Upper lobe of left lung (tissue), 6 donors: Measurements from ENCODE around the gene WNT9B. TPM values are rescaled to one million over a fixed set of nuclear protein-coding genes. Genes with fewer than 3 reads are reported as not detected.
A peak's percentile ranks its signal among the peaks of the same experiment; 100 is the strongest.

Source experiments
- ATAC-seq, 2 donors: fragments of 200-7000 bp; cut with Tn5 transposase; one replicate each; pipeline ENCODE4 v1.9.1; 2022; ENCODE audit warnings: mild to moderate bottlenecking in 2 of 2, moderate library complexity in 2 of 2; ENCODE audit not compliant: low FRiP score in 2 of 2
- DNase-seq, 2 donors: peaks; one replicate each; pipeline ENCODE4 v3.0.0-alpha.2; 2019 to 2020
- H3K27ac ChIP-seq, 4 donors: fragments of 200-600 bp; sonication (generic); one replicate each; pipeline ENCODE4 v1.5.1; 2016 to 2019
- H3K27me3 ChIP-seq, 4 donors: fragments of 200-600 bp; sonication (generic); one replicate each; pipeline ENCODE4 v1.5.1; 2017 to 2019
- H3K36me3 ChIP-seq, 4 donors: fragments of 200-600 bp; sonication (generic); one replicate each; pipeline ENCODE4 v1.5.1; 2016 to 2019
- H3K4me1 ChIP-seq, 4 donors: fragments of 200-600 bp; sonication (generic); one replicate each; pipeline ENCODE4 v1.5.1; 2018 to 2019
- H3K4me3 ChIP-seq, 4 donors: fragments of 200-600 bp; sonication (generic); one replicate each; pipeline ENCODE4 v1.5.1; 2017 to 2019; ENCODE audit warnings: mild to moderate bottlenecking in 2 of 4, moderate library complexity in 1 of 4
- H3K9me3 ChIP-seq, 4 donors: fragments of 200-600 bp; sonication (generic); one replicate each; pipeline ENCODE4 v1.5.1; 2018 to 2019
- EP300 ChIP-seq, 4 donors: sonication (generic); formaldehyde crosslinking; IDR thresholded peaks; one replicate each; pipeline ENCODE4 v1.5.1; 2017; ENCODE audit warnings: antibody characterized with exemption in 4 of 4, control low read depth in 2 of 4
- POLR2A ChIP-seq, 4 donors: fragments of 450-650 bp; IDR thresholded peaks; one replicate each; pipeline ENCODE4 v1.5.1; 2016 to 2017; ENCODE audit warnings: antibody characterized with exemption in 4 of 4, mild to moderate bottlenecking in 2 of 4
- POLR2AphosphoS5 ChIP-seq, 2 donors: sonication (generic); formaldehyde crosslinking; IDR thresholded peaks; one replicate each; pipeline ENCODE4 v1.5.1; 2017; ENCODE audit warnings: antibody characterized with exemption in 2 of 2
- WGBS, 2 donors: methylation state at CpG; one replicate each; pipeline ENCODE4 v1.1.5; 2017 to 2018; 5-methylcytosine and 5-hydroxymethylcytosine counted together
- total RNA-seq, 6 donors: library from RNA; depleted of rRNA in 4 of 6; stranded (reverse); fragments of >200 nt in 4 of 6; gene quantifications; one replicate each; pipeline versions ENCODE4 v1.1.0 to v1.2.1, GENCODE V29; 2016 to 2021
- TF ChIP-seq, protein P1 (sequence below), 6 experiments: fragments of 450-650 bp in 4 of 6; fragments of 200-600 bp in 2 of 6; sonication (generic) in 2 of 6; IDR thresholded peaks; one replicate each; pipeline ENCODE4 v1.5.1; 2016 to 2019; ENCODE audit warnings: antibody characterized with exemption in 6 of 6
- donor health status: DM: no; HTN: no; CAD: no; lungs with moderate emphysema.
- donor health status: DM: no; HTN: yes; CAD: no; lungs with severe emphysema.

WNT9B gene
- total RNA-seq, 6 donors from 2014 or later = 0.26 to 8.3 (median 1.8) TPM; not detected in 3

DNA sequence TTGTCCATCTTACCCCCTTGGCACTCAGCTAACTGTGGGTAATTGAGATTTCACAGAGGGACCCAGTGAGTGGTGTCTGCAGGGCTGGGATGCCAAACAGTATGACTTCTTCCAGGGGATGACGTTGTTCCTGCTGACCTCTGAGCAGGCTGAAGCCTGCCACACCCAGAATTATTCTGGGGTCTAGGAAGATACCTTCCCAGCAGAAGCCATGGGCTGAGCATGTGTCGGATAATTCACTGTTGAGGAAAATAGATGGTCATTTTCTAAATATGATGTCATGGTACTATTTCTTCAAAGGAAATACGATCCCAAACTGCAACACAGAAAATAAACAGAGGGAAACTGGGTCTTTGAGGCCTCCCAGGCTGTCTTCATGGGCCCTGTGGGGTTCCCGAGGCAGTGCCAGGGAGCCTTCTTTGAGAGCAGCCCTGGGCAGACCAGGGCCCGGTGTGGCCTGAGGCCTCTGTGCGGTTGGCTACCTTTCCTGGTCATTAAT lies 17.4 kb downstream of the WNT9B start:
- Histone ChIP-seq H3K4me1 (no peaks in the 10 kb centered on the region), H3K9me3 (no peaks in the 10 kb centered on the region), H3K27me3 (no peaks in the 10 kb centered on the region), H3K4me3 (no peak overlapping the region), H3K36me3 (no peaks in the 10 kb centered on the region), H3K27ac (no peak overlapping the region)
- WGBS, 2 donors = 72 to 73% methylated on average over 3 to 6 of the region's 6 CpGs
- TF ChIP-seq, protein P1, sequence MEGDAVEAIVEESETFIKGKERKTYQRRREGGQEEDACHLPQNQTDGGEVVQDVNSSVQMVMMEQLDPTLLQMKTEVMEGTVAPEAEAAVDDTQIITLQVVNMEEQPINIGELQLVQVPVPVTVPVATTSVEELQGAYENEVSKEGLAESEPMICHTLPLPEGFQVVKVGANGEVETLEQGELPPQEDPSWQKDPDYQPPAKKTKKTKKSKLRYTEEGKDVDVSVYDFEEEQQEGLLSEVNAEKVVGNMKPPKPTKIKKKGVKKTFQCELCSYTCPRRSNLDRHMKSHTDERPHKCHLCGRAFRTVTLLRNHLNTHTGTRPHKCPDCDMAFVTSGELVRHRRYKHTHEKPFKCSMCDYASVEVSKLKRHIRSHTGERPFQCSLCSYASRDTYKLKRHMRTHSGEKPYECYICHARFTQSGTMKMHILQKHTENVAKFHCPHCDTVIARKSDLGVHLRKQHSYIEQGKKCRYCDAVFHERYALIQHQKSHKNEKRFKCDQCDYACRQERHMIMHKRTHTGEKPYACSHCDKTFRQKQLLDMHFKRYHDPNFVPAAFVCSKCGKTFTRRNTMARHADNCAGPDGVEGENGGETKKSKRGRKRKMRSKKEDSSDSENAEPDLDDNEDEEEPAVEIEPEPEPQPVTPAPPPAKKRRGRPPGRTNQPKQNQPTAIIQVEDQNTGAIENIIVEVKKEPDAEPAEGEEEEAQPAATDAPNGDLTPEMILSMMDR (IDR thresholded peaks at IDR 0.05) = no peak
- TF ChIP-seq EP300 (IDR thresholded peaks at IDR 0.05) (no peak), POLR2A (IDR thresholded peaks at IDR 0.05) (no peak), POLR2AphosphoS5 (IDR thresholded peaks at IDR 0.05) (no peak)
- DNase-seq (no peak), ATAC-seq (no peak)

DNA sequence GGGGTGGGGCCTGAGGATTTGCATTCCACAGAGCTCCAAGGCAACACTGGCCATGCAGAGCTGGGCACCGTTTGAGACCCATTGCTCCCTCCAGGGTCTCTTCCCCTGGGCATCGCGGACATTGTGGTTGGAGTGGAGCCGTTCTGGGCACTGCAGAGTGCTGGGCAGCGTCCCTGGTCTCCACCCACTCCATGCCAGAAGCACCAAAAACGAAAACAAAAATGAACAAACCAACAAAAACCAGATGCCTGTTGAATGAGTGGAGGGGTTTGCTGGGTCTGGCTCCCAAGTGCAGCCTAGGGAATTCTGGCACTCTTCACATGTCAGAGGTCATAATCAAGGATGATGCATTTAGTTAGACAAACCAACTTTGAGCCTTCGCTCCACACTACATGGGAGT lies 17.9 kb downstream of the WNT9B start:
- Histone ChIP-seq H3K9me3 (no peaks in the 10 kb centered on the region), H3K4me3 (no peak overlapping the region), H3K36me3 (no peaks in the 10 kb centered on the region), H3K4me1 (no peaks in the 10 kb centered on the region), H3K27me3 (no peaks in the 10 kb centered on the region), H3K27ac (no peak overlapping the region)
- DNase-seq = no peak
- ATAC-seq = no peak
- TF ChIP-seq POLR2A (IDR thresholded peaks at IDR 0.05) (no peak), EP300 (IDR thresholded peaks at IDR 0.05) (no peak), POLR2AphosphoS5 (IDR thresholded peaks at IDR 0.05) (no peak)
- TF ChIP-seq, protein P1 (IDR thresholded peaks at IDR 0.05) = no peak
- WGBS, 2 donors = 67 to 82% methylated on average over 7 of the region's 7 CpGs

DNA sequence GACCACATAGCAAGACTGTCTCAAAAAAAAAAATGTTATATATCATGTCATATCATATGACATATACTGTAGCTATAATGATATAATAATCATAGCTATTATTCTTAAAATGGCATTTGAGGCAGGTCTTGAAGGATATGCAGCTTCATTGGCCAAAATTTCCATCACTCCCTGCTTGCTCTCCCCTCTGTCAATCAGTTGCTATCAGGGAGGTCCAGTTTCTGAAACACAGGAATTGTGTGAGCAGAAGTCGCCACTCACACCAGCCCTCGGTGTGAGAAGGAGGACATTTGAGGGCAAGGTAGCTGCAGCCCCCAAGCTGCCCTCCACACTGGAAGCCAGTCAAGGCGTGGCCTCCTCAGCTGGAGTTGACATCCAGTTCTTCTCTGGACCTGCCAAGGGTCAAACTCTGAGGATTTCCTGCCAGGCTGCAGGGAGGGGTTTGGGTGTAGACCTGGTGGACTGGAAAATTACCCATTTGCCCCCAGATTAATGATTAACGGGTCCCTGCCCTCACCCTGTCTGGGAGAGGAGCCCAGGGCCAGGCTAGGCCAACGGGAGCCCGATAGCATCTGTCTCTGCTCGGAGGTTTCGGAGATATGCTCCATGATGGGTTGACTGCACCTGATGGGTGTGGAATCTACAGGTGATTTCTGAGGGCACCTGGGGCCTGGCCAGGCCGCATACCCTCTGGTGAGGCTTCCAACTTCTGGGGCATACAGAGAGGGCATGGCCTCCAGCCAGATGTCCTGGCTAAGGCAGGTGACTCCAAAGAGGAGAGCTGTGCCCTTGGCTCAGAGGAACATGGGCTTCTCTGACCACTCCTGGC lies 18.8 kb downstream of the WNT9B start:
- ATAC-seq (no peak), DNase-seq (no peak)
- 35 to 72% methylated on average over 2 to 9 of the region's 9 CpGs for WGBS, 2 donors
- TF ChIP-seq, protein P1 (IDR thresholded peaks at IDR 0.05) = no peak
- TF ChIP-seq POLR2AphosphoS5 (IDR thresholded peaks at IDR 0.05) (no peak), POLR2A (IDR thresholded peaks at IDR 0.05) (no peak), EP300 (IDR thresholded peaks at IDR 0.05) (no peak)
- Histone ChIP-seq H3K4me1 (no peaks in the 10 kb centered on the region), H3K36me3 (no peaks in the 10 kb centered on the region), H3K27ac (no peak overlapping the region), H3K4me3 (no peak overlapping the region), H3K27me3 (no peaks in the 10 kb centered on the region), H3K9me3 (no peaks in the 10 kb centered on the region)

DNA sequence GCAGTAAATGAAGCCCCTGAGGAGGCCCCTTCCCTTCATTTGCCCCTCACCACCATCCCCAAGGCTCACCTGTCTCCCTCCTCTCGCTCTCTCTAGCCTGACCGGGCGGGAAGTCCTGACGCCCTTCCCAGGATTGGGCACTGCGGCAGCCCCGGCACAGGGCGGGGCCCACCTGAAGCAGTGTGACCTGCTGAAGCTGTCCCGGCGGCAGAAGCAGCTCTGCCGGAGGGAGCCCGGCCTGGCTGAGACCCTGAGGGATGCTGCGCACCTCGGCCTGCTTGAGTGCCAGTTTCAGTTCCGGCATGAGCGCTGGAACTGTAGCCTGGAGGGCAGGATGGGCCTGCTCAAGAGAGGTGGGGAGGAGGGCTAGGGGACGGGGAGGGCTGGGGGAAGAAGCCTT lies 21.0 kb downstream of the WNT9B start:
- 86 to 92% methylated on average over 7 to 12 of the region's 16 CpGs for WGBS, 2 donors
- Histone ChIP-seq H3K27me3 (no peaks in the 10 kb centered on the region), H3K36me3 (no peaks in the 10 kb centered on the region), H3K9me3 (no peaks in the 10 kb centered on the region), H3K4me3 (no peak overlapping the region), H3K27ac (no peak overlapping the region), H3K4me1 (peaks cover 1 to 4% (median 3%) of the 10 kb centered on the region in 4 donors)
- TF ChIP-seq POLR2A (IDR thresholded peaks at IDR 0.05) (no peak), EP300 (IDR thresholded peaks at IDR 0.05) (no peak), POLR2AphosphoS5 (IDR thresholded peaks at IDR 0.05) (no peak)
- TF ChIP-seq, protein P1 (IDR thresholded peaks at IDR 0.05) = no peak
- DNase-seq = peak in 1 of 2 donors; percentile 61
- ATAC-seq = no peak
